Ascending aorta (tissue), 2 donors: ENCODE results near the gene MCTP1. TPM values are rescaled to one million over a fixed set of nuclear protein-coding genes. Genes with fewer than 3 reads are reported as not detected.

Source experiments
- DNase-seq, 2 donors: peaks; one replicate each; pipeline ENCODE4 v3.0.0-alpha.2; 2019; ENCODE audit warnings: low spot score in 2 of 2
- H3K27ac ChIP-seq, 2 donors: fragments of 200-600 bp; sonication (generic); one replicate each; pipeline ENCODE4 v1.5.1; 2016 to 2017; ENCODE audit warnings: mild to moderate bottlenecking in 1 of 2
- H3K27me3 ChIP-seq: fragments of 200-600 bp; sonication (generic); one replicate; pipeline ENCODE4 v1.5.1; 2017
- H3K36me3 ChIP-seq, 2 donors: fragments of 200-600 bp; sonication (generic); one replicate each; pipeline ENCODE4 v1.5.1; 2016
- H3K4me1 ChIP-seq, 2 donors: fragments of 200-600 bp; sonication (generic); one replicate each; pipeline ENCODE4 v1.5.1; 2016 to 2017; ENCODE audit warnings: mild to moderate bottlenecking in 1 of 2
- H3K4me3 ChIP-seq, 2 donors: fragments of 200-600 bp; sonication (generic); one replicate each; pipeline ENCODE4 v1.5.1; 2016 to 2017; ENCODE audit warnings: mild to moderate bottlenecking in 1 of 2
- H3K9me3 ChIP-seq, 2 donors: fragments of 200-600 bp; sonication (generic); one replicate each; pipeline ENCODE4 v1.5.1; 2016
- CTCF ChIP-seq, 3 experiments: fragments of 200-600 bp in 2 of 3; fragments of 450-650 bp in 1 of 3; sonication (generic) in 2 of 3; IDR thresholded peaks; one replicate each; pipeline ENCODE4 v1.5.1; 2016 to 2019; ENCODE audit warnings: antibody characterized with exemption in 3 of 3, mild to moderate bottlenecking in 1 of 3, moderate library complexity in 1 of 3
- intact Hi-C: fragments of 100-400 bp; cut with DNase I; formaldehyde crosslinking; loops from one replicate; pipeline ENCODE4 v1.15.1; 2023
- total RNA-seq: library from RNA; depleted of rRNA; stranded (reverse); fragments of >200 nt; gene quantifications from one replicate; pipeline ENCODE4 v1.1.0, GENCODE V29; 2016

Gene MCTP1
- total RNA-seq, 1 donor from 2014 or later, result 112 TPM

- TF ChIP-seq CTCF (IDR thresholded peaks at IDR 0.05), result no peak
- Histone ChIP-seq H3K9me3 (no peaks in the 10 kb centered on the region), H3K4me1 (no peaks in the 10 kb centered on the region), H3K27ac (no peak overlapping the region), H3K27me3 (no peaks in the 10 kb centered on the region), H3K4me3 (no peak overlapping the region), H3K36me3 (no peaks in the 10 kb centered on the region)
- intact Hi-C loops, result no loop called here
- no peak for DNase-seq
Measured at GRCh38 chr5:94745786-94746730, 538.8 kb downstream of the MCTP1 start.

GRCh38 chr5:94744906-94745305 is 540.0 kb downstream of the MCTP1 start:
- no peak for TF ChIP-seq CTCF (IDR thresholded peaks at IDR 0.05)
- Histone ChIP-seq H3K27ac (no peak overlapping the region), H3K9me3 (no peaks in the 10 kb centered on the region), H3K4me1 (no peaks in the 10 kb centered on the region), H3K27me3 (no peaks in the 10 kb centered on the region), H3K4me3 (no peak overlapping the region), H3K36me3 (no peaks in the 10 kb centered on the region)
- DNase-seq, result no peak
- intact Hi-C loops, result no loop called here

DNA sequence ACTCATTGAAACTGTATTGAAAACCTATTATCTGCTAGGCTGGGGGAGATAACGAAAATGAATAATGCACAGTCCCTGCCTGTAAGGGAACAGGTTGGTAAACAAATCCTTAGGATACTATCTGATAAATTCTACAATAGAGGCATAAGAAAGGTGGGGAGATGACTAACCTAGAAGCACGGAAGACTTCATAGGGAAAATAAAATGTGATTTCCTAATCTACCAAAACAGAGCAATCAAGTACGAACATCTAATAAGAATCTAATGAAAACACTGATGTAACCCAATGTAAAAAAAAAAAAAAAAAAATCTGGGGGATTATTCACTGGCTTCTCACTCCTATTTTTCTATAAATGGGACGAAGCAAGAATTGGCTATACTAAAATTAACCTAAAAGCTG is 542.0 kb downstream of the MCTP1 start:
- DNase-seq, result no peak
- H3K27ac ChIP-seq, result no peak overlapping the region
- intact Hi-C loops, result no loop called here
- H3K9me3 ChIP-seq, result no peaks in the 10 kb centered on the region
- no peaks in the 10 kb centered on the region for H3K27me3 ChIP-seq
- H3K4me1 ChIP-seq, result no peaks in the 10 kb centered on the region
- H3K36me3 ChIP-seq, result no peaks in the 10 kb centered on the region
- no peak overlapping the region for H3K4me3 ChIP-seq
- no peak for TF ChIP-seq CTCF (IDR thresholded peaks at IDR 0.05)

DNA sequence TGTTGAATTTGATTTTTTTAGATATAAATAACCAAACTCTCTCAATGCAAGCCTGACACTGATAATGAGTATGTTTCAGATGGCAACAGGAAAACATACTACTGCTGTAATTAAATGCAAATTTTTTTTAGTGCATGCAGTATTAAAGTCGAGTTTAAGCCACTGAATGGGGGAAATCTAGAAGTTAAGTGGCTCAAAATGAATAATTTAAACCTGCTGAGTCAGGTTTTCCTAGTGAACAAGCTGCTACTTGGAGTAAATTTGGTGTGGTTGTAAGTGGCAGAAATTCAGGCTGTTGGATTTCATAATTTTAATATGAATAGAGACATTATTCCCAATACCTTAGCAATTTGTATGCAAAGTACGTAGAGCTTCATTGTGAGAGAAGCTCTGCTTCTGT is 544.6 kb downstream of the MCTP1 start:
- Histone ChIP-seq H3K4me3 (no peak overlapping the region), H3K27ac (no peak overlapping the region), H3K27me3 (no peaks in the 10 kb centered on the region), H3K9me3 (no peaks in the 10 kb centered on the region), H3K4me1 (no peaks in the 10 kb centered on the region), H3K36me3 (no peaks in the 10 kb centered on the region)
- no peak for DNase-seq
- intact Hi-C loops, result no loop called here
- no peak for TF ChIP-seq CTCF (IDR thresholded peaks at IDR 0.05)

DNA sequence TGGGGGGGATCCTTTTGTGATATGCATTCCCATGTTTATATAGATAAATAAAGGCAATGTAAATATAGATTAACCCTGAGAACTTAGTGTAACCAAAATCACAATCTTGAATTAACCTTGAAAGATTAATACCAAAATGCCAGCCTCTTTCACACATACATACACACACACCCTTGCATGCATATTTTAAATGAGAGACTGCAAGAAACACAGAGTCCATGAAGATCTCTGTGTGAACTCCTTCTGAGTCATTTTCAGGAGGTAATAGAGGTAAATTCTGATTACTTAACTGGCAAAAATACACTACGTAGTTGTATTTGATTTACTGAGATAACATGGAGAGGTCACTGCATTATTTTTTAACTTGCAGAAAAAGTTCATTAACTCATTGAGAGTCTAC is 548.4 kb downstream of the MCTP1 start:
- no peaks in the 10 kb centered on the region for H3K4me1 ChIP-seq
- no peak for TF ChIP-seq CTCF (IDR thresholded peaks at IDR 0.05)

More for the DNA sequence above, 548.4 kb downstream of the MCTP1 start:
- H3K27me3 ChIP-seq, result no peaks in the 10 kb centered on the region
- H3K4me3 ChIP-seq, result no peak overlapping the region
- intact Hi-C loops, result no loop called here
- H3K36me3 ChIP-seq, result no peaks in the 10 kb centered on the region
- H3K9me3 ChIP-seq, result no peaks in the 10 kb centered on the region
- DNase-seq, result no peak
- H3K27ac ChIP-seq, result no peak overlapping the region
